Middle frontal gyrus (tissue), 1 donor: ENCODE data around the gene RASA3.
"Not testable (repeated sequence)": the region's sequence is repeated elsewhere in the genome, so short reads cannot be mapped to it uniquely, and the experiment has no call there.

Source experiments
- DNase-seq: peaks from one replicate; pipeline ENCODE4 v3.0.0-alpha.2; 2015; ENCODE audit warnings: low spot score; ENCODE audit errors: extremely low spot score

Gene RASA3

DNA sequence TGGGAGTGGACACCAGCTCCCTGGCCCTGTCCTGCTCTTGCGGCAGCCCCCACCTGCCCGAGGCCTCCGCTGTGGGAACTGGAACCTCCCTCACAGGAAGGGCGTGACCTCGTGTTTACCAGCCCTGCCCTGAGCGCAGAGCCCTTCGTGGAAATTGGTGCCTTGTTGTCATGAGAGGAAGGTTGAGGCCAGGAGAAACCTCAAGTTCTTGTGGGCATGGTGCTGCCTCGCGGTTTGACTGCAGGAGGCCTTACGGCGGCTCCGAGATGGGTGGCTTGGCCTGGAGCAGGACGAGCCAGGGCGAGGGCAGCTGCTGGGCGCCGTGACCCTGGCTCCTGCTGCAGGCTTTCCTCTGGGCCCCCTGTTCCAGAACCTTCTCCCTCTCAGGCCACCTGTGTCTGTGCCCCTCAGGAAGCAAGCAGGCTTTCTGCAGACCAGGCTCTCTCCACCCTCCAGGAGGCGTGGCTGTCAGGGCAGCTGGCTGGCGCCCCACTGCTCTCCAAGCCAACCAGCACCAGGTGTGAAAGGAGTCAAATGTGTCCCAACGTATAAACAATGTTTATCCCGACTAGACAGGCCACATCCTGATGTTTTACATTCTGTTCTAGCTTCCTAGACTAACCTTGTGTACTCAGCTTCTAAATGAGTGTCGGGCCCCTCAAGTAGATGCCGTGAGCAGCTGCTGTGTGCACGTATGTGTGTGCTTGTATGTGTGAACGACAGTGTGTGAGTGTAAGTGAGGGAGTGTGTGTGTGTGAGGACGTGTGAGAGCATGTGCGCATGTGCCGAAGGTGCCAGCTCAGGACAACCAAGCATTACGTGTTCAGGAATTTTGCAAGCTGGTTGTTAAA, 10.4 kb upstream of the RASA3 start:
- DNase-seq = no peak

- DNase-seq = no peak
These were observed 9.7 kb upstream of the RASA3 start for GRCh38 chr13:114142137-114142550.

- no peak for DNase-seq
These were observed 9.0 kb upstream of the RASA3 start for GRCh38 chr13:114141261-114141996.

- no peak for DNase-seq
These were observed 8.5 kb upstream of the RASA3 start for GRCh38 chr13:114140906-114141250.

DNA sequence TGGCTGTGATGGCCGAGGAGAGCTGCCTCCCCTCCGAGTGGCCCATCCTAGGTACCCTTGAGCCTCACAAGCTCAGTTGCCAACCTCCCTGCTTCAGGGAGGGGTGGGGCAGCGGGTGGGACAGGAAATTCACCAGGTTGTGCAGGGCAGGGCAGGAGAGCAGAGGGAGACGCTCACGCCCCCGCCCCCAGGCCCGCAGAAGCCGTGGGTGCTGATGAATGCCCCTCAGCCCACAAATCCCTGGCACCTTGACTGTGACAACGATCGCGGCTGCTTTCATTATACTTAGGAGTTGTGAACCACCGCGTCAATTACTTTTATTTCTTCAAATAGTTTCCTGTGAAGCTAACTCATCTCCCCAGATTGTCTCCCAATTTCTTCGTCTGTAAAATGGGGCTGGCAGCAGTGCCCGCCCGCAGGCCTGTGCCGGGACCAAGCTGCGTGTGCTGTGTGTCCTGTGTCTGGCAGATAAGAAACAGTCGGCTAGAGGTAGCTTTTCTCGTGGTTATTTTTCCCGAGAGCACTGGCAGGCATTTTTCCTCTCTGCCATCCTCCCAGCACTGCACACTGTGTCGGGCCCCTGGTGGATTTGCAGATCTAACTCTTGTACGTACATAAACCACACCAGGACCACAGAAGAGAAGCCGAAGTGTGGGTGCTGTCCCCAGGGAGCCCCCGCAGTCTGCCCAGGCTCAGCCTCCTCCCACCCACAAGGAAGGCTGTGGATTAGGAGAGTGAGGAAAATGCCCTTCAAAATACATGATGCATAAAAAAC, 7.9 kb upstream of the RASA3 start:
- no peak for DNase-seq

DNA sequence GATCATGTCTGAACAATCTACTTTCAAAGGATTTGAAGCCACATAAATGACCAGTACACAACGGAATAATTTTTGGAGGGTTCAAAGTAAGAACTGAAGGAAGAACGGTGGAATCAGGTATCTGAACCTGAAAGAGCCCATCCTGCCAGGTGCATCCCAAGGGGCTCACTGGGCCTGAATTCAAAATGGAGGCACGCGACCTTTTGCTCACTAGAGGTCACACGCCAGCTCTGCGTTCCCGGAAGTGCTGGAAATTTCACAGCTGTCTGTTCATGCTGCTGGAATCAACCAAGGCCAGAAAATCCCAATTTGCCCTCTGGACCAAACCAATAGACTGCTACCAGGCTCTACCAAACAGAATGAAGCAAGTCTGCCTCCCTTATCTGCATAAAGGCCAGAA, 4.2 kb upstream of the RASA3 start:
- DNase-seq = no peak

GRCh38 chr13:114135731-114136171, 3.3 kb upstream of the RASA3 start:
- DNase-seq = no peak

- DNase-seq = no peak
These were observed 2.7 kb upstream of the RASA3 start for GRCh38 chr13:114134944-114135610.

- DNase-seq = no peak
These were observed 1.9 kb upstream of the RASA3 start for GRCh38 chr13:114134111-114134943.

DNA sequence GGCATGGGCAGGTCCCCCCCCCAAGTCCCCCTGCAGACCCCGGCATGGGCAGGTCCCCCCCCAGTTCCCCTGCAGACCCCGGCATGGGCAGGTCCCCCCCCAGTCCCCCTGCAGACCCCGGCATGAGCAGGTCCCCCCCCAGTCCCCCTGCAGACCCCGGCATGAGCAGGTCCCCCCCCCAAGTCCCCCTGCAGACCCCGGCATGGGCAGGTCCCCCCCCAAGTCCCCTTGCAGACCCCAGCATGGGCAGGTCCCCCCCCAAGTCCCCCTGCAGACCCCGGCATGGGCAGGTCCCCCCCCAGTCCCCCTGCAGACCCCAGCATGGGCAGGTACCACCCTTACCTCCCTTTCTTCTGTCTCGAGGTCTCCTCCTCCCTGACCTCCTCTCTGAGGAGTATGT, 1.1 kb upstream of the RASA3 start:
- DNase-seq = not testable (repeated sequence)

GRCh38 chr13:114133126-114133525, 703 bp upstream of the RASA3 start:
- not testable (repeated sequence) for DNase-seq

DNA sequence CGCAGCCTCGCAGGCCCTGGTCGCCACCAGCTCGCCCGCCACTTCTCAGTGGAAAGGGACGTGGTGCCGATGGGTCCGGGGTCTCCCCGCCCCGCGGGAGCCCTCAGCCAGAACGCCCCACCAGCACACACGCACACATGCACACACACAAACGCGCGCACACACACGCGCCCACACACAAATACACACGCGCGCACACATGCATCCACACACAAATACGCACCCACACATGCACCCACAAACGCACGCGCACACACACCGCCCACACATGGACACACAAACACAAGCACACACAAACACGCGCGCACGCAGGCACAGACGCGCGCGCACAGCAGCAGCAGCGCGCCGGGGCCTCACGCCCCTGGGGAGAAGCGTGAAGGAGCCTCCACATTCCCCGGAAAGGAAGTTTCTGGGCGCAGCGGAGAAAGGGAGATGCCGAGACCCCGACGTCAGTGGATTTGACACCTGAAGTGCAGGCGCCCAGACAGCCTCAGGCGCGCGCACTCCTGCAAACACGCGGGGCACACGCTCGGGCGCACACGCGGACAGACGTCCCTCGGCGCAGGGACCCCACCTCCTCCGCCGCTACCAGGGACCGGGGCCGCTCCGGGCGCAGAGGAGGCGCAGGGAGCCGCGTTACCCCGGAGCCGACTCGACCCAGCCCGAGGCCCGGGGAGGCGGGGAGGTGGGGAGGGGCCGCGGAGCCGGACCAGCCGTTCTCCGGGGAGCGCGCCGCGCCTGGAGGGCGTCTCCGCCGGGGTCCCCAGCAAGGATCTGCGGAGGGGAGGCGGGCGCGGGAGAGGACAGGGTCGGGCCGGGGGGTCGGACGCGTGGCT, 622 bp downstream of the RASA3 start:
- DNase-seq = no peak

GRCh38 chr13:114130837-114131582, 1.4 kb downstream of the RASA3 start:
- peak; percentile 34 for DNase-seq

DNA sequence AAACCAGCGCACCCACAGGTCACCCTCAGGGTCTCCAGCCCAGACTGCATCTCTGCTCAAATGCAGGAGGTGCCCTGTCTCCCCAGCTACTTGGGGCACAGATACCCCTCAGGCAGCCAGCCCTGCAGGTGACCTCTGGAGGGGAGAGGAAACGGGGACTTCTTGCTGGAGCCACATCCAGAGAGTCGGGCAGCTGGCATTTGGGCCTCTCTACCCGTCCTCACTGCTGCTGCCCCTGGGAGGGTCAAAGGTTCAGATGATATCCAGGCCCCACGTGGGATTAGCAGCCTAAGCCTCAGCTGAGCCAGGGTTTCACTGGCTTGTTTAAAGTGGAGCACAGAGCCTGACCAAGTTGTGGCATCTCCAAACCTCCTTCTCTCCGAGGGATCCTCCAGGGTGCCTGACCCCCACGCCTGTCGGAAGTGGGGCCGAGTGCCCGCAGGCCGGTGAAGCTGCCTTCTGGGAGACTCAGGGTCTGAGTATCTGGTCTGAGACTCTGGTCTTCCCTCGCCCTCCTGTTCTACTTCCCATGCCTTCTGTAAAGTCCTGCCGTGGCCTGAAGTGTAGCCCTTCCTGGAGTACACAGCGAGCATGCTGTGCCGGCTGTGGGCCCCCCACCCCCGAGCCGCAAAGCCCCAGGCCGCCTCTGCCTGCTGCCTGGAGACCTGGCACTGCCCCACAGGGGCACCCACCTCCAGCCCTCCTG, 2.1 kb downstream of the RASA3 start:
- DNase-seq = no peak

DNA sequence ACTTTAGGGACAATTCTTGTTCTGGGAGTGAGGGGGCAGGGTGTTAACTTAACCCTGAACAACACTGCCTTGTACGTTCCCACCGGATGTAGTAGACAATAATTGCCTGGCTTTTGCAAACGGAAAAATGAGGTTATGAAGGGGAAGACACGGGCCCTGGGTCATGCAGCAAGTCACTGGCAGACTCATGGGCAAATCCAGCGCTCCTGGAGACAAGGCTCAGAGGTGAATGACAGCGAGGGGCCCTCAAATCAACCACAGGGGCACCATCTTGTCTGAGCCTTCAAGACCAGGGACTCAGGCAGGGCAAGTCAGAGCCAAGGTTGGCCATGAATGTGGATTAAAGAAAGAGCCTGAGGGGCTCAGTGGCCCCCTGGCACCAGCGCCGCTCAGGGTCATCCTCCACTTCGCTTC, 2.8 kb downstream of the RASA3 start:
- DNase-seq = no peak

- DNase-seq = no peak
These were observed 3.5 kb downstream of the RASA3 start for GRCh38 chr13:114128624-114129522.

GRCh38 chr13:114128348-114128623, 4.1 kb downstream of the RASA3 start:
- no peak for DNase-seq
